Smooth muscle cell (in vitro differentiated cells): ENCODE data around the gene ARHGAP28. TPM values are rescaled to one million over a fixed set of nuclear protein-coding genes. Genes with fewer than 3 reads are reported as not detected.

Experiments used
- DNase-seq: peaks from one replicate; lab custom pipeline; 2025; ENCODE audit not compliant: unreplicated experiment; lab: John Stamatoyannopoulos, UW
- H2AFZ ChIP-seq: fragments of 200-600 bp; sonication (generic); 2 replicates; pipeline ENCODE4 v1.6.0; 2016; ENCODE audit warnings: antibody characterized with exemption, low read depth, mild to moderate bottlenecking
- H3F3A ChIP-seq: fragments of 200-600 bp; sonication (generic); 2 replicates; pipeline ENCODE4 v1.6.0; 2017; ENCODE audit warnings: antibody characterized with exemption, low read depth
- H3K27ac ChIP-seq: fragments of 200-600 bp; sonication (generic); 2 replicates; pipeline ENCODE4 v1.5.1; 2016; ENCODE audit warnings: low read depth, mild to moderate bottlenecking
- H3K27me3 ChIP-seq: fragments of 200-600 bp; sonication (generic); 2 replicates; pipeline ENCODE4 v1.6.1; 2016; ENCODE audit warnings: low read depth, mild to moderate bottlenecking
- H3K36me3 ChIP-seq: fragments of 200-600 bp; sonication (generic); 2 replicates; pipeline ENCODE4 v1.5.1; 2016; ENCODE audit warnings: low read depth
- H3K4me1 ChIP-seq: fragments of 200-600 bp; sonication (generic); 2 replicates; pipeline ENCODE4 v1.5.1; 2016; ENCODE audit warnings: low read depth
- H3K4me2 ChIP-seq: fragments of 200-600 bp; sonication (generic); 2 replicates; pipeline ENCODE4 v1.6.0; 2016; ENCODE audit warnings: mild to moderate bottlenecking
- H3K4me3 ChIP-seq: fragments of 200-600 bp; sonication (generic); 2 replicates; pipeline ENCODE4 v1.5.1; 2016; ENCODE audit warnings: mild to moderate bottlenecking
- H3K79me2 ChIP-seq: fragments of 200-600 bp; sonication (generic); 2 replicates; pipeline ENCODE4 v1.6.0; 2016; ENCODE audit warnings: low read depth, mild to moderate bottlenecking
- H3K9ac ChIP-seq: fragments of 200-600 bp; sonication (generic); 2 replicates; pipeline ENCODE4 v1.6.0; 2016; ENCODE audit warnings: low read depth
- H3K9me3 ChIP-seq: fragments of 200-600 bp; sonication (generic); replicated peaks from 2 replicates; pipeline ENCODE4 v1.5.1; 2016; ENCODE audit warnings: low read depth
- H4K20me1 ChIP-seq: fragments of 200-600 bp; sonication (generic); 2 replicates; pipeline ENCODE4 v1.6.0; 2016; ENCODE audit warnings: low read depth
- CTCF ChIP-seq: fragments of 200-600 bp; sonication (generic); IDR thresholded peaks from 2 replicates; pipeline ENCODE4 v1.5.1; 2017; ENCODE audit warnings: borderline replicate concordance, mild to moderate bottlenecking, antibody characterized with exemption; ENCODE audit not compliant: insufficient read depth, poor library complexity, severe bottlenecking
- WGBS: methylation state at CpG from one replicate; pipeline ENCODE4 v1.1.7; 2016; ENCODE audit warnings: low lambda C conversion rate; 5-methylcytosine and 5-hydroxymethylcytosine counted together
- polyA plus RNA-seq: library from polyadenylated mRNA; unstranded; fragments of >200 nt; fragmentation: Nextera tagmentation; extraction: Ambion mirVana; gene quantifications from 2 replicates; pipeline ENCODE4 v1.2.1, GENCODE V29; 2016
- small RNA-seq: library from RNA; depleted of rRNA; stranded (forward); fragments of <200 nt; gene quantifications from one replicate; pipeline ENCODE3, GENCODE V24; 2014
- total RNA-seq: library from RNA; depleted of rRNA; stranded (reverse); fragments of >200 nt; gene quantifications from 2 replicates; pipeline ENCODE4 v1.2.3, GENCODE V29; 2014

Gene ARHGAP28
- total and polyA plus RNA-seq, 2 experiments from 2014 or later: 16.2 to 27.7 TPM

DNA sequence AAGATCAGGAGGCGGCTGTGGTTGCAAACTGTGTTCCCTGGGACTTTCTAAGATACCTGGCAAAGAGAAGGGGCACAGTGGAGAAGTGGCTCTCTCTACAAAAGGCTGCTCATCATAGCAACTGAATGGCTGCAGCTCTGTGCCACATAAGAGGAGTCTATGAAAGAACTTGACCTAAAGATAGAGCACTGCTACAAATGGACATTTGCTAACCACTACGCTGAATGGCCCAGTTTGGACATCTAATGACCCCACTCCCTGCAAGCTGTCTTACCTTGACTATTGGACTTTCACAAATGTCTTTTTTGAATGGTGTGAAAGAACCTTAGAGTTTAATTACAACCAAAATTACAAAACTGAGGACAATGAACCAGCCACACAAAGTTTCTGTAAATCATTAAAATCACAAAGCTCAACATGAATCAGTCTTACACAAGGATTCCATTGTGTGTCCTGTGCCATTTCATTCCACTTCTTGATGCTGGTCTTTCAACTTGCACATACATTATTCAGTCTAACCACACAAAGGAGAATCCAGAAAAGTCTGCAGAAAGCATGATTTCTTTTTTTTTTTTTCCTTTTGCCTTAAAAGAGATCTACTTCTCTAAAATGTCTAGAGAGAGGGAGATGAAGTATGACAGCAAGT lies 234.1 kb downstream of the ARHGAP28 start:
- Histone ChIP-seq H3K36me3 (no peaks in the 10 kb centered on the region), H4K20me1 (no peaks in the 10 kb centered on the region), H3F3A (no peaks in the 10 kb centered on the region), H3K4me2 (no peak overlapping the region), H3K4me3 (no peak overlapping the region), H2AFZ (no peak overlapping the region), H3K27ac (no peak overlapping the region), H3K27me3 (no peaks in the 10 kb centered on the region), H3K79me2 (no peaks in the 10 kb centered on the region), H3K9me3 (no peaks in the 10 kb centered on the region), H3K4me1 (no peaks in the 10 kb centered on the region), H3K9ac (no peak overlapping the region)
- WGBS: 97% methylated on average over 2 of the region's 2 CpGs
- DNase-seq: no peak
- TF ChIP-seq CTCF: no peak

Small RNA genes lying within 50 kb of the gene (small RNA-seq; reads per million reads assigned to genes)
- not detected for gene RNU6-916P
